ENCODE results near the gene PRR3. TPM values are rescaled to one million over a fixed set of nuclear protein-coding genes. Genes with fewer than 3 reads are reported as not detected.

The PRR3 gene
- total RNA-seq, 1 experiment from 2014 or later, result 21.0 TPM

GRCh38 chr6:30612687-30613248, 55.7 kb downstream of the PRR3 start:
- H3K27ac Mint-ChIP-seq (ENCODE audit: unreplicated experiment), result peak overlapping the region; percentile 98
- TF ChIP-seq CTCF (IDR thresholded peaks at IDR 0.05; ENCODE audit: unreplicated experiment), result no peak
- H3K4me1 Mint-ChIP-seq (ENCODE audit: low read depth, unreplicated experiment), result peaks cover 61% of the 10 kb centered on the region
- no peak overlapping the region for H3K4me3 Mint-ChIP-seq (ENCODE audit: low read depth, unreplicated experiment)
- H3K36me3 Mint-ChIP-seq (ENCODE audit: insufficient read depth, unreplicated experiment), result peaks cover 94% of the 10 kb centered on the region
- peaks cover 14% of the 10 kb centered on the region for H3K27me3 Mint-ChIP-seq (ENCODE audit: unreplicated experiment)
- intact Hi-C loops (cut with micrococcal nuclease; ENCODE audit: unreplicated experiment), result no loop called here
- no peaks in the 10 kb centered on the region for H3K9me3 Mint-ChIP-seq (ENCODE audit: low read depth, unreplicated experiment)
- no peak for DNase-seq
- CTCF ChIA-PET, result interaction anchor here (1.0 kb wide), 1 partner anchor 131 kb away, joined by 3 read pairs; no protein-coding TSS in a partner anchor
- BruUV-seq (replicated peaks), result no TSS peak

Small RNAs within 50 kb of the gene (microRNA-seq; reads per million reads assigned to microRNA genes)
- 1,036 reads per million, percentile 84 among the genes with 10 or more reads in this experiment for gene MIR877

Other genes starting within 250 kb of the PRR3 start
- 22.0 and 22.3 TPM in 2 replicates for gene TRIM39, start 230.4 kb upstream of the PRR3 start, total RNA-seq (2022)
- gene RPP21, start 212.1 kb upstream of the PRR3 start, total RNA-seq (2022), result 53.3 and 64.2 TPM in 2 replicates
- gene HLA-E, start 67.8 kb upstream of the PRR3 start, total RNA-seq (2022), result 161 and 230 TPM in 2 replicates
- gene GNL1, start 806 bp upstream of the PRR3 start, total RNA-seq (2022), result 68.4 and 81.3 TPM in 2 replicates
- gene ABCF1, start 14.1 kb downstream of the PRR3 start, total RNA-seq (2022), result 88.3 and 92.4 TPM in 2 replicates
- gene PPP1R10, start 59.9 kb downstream of the PRR3 start, total RNA-seq (2022), result 119 and 134 TPM in 2 replicates
- gene MRPS18B, start 60.5 kb downstream of the PRR3 start, total RNA-seq (2022), result 103 and 107 TPM in 2 replicates
- 23.0 and 30.0 TPM in 2 replicates for gene ATAT1, start 69.6 kb downstream of the PRR3 start, total RNA-seq (2022)
- 25.3 and 32.4 TPM in 2 replicates for gene C6orf136, start 89.8 kb downstream of the PRR3 start, total RNA-seq (2022)
- 51.6 and 55.6 TPM in 2 replicates for gene DHX16, start 115.7 kb downstream of the PRR3 start, total RNA-seq (2022)
- 22.0 and 28.2 TPM in 2 replicates for gene PPP1R18, start 129.3 kb downstream of the PRR3 start, total RNA-seq (2022)
- gene NRM, start 133.7 kb downstream of the PRR3 start, total RNA-seq (2022), result 22.8 and 30.2 TPM in 2 replicates
- 62.4 and 66.6 TPM in 2 replicates for gene MDC1, start 160.0 kb downstream of the PRR3 start, total RNA-seq (2022)
- gene TUBB, start 163.1 kb downstream of the PRR3 start, total RNA-seq (2022), result 967 and 1,123 TPM in 2 replicates
- 240 and 243 TPM in 2 replicates for gene FLOT1, start 185.4 kb downstream of the PRR3 start, total RNA-seq (2022)
- 270 and 458 TPM in 2 replicates for gene IER3, start 187.3 kb downstream of the PRR3 start, total RNA-seq (2022)

Data from Calu3 (cell line).